Stromal cell of bone marrow (primary cell): ENCODE data around the gene FGF21.
"Not testable (repeated sequence)": the region's sequence is repeated elsewhere in the genome, so short reads cannot be mapped to it uniquely, and the experiment has no call there.

Source experiments
- DNase-seq: peaks from one replicate; pipeline ENCODE4 v3.0.0-alpha.2; 2012; ENCODE audit warnings: low read depth

Gene FGF21

DNA sequence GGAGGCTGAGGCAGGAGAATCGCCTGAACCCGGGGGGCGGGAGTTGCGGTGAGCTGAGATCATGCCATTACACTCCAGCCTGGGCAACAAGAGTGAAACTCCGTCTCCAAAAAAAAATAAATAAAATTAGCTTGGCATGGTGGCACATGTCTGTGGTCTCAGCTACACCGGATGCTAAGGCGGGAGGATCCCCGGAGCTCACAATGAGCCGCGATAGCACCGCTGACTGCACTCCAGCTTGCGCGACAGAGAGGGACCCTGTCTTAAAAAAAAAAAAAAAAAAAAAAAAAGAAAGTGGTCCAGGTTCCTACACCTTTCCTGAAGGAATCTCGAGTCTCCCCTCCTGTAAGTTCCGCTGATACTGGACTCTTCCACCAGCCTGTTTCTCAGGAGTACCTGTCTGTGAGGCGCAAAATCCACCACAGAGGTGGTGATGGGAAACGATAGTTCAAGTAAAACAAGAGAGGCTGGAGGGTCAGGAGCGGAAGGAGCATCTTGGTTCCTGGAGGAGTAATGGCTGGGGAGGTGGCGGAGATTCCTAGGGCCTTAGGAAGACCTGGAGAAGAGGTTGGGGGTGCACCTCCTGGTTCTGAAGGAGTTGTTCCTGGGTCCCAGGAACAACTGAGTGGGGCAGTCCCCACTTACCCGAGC, 3.4 kb upstream of the FGF21 start:
- no peak for DNase-seq

DNA sequence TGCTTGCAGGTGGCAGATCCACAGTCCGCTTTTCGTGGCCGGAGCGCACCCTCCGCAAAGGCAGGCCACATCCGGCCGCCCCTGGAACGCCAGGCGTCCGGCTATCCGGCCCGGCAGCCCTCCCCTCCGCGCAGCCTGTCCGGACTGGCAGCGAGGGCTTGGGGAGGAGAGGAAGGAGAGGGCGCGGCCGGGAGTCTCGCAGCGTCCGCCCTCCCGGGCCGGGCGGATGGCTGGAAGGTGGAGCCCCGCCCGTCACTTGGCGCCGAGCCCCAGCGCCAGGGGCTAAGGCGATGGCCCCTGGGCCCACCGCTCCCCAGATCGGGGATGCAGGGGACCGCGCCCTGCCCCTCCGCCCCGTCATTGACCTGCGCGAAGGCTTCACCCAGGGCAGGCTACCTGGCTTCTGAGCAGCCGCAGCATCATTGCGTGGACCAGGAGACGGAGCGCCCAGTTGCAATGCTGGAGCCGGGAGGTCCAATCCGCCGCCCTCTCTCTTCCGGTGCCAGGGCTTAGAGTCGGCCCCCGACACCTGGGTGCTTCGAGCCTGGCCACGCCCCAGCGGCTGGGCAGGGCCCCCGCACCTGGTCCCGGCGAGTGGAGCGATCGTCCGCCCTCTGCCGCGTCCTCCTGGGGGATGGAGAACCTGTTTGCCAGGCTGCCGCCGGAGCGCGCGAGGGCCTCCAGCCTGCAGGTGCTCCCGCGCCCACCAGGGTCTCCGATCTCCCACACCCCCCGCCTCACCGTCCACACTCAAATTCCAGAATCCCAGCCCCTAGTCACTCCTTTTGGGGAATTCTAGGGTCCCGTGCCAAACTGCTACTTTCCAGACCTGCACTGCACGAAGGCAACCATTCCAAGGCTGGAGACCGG, 2.6 kb upstream of the FGF21 start, which contains the start of gene FUT1:
Gene FUT1 (minus strand): TSS at position 146 of the 870 bp plus-strand sequence. CDS start 1,360 bp downstream, outside the sequence.
- DNase-seq, result no peak

DNA sequence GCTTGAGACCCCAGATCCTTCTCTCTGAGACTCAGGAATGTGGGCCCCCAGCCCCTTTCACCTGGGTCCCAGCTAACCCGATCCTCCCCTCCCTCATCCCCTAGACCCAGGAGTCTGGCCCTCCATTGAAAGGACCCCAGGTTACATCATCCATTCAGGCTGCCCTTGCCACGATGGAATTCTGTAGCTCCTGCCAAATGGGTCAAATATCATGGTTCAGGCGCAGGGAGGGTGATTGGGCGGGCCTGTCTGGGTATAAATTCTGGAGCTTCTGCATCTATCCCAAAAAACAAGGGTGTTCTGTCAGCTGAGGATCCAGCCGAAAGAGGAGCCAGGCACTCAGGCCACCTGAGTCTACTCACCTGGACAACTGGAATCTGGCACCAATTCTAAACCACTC, 463 bp downstream of the FGF21 start:
- DNase-seq, result no peak

DNA sequence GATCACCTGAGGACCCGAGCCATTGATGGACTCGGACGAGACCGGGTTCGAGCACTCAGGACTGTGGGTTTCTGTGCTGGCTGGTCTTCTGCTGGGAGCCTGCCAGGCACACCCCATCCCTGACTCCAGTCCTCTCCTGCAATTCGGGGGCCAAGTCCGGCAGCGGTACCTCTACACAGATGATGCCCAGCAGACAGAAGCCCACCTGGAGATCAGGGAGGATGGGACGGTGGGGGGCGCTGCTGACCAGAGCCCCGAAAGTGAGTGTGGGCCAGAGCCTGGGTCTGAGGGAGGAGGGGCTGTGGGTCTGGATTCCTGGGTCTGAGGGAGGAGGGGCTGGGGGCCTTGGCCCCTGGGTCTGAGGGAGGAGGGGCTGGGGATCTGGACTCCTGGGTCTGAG, 888 bp downstream of the FGF21 start:
- DNase-seq, result no peak

DNA sequence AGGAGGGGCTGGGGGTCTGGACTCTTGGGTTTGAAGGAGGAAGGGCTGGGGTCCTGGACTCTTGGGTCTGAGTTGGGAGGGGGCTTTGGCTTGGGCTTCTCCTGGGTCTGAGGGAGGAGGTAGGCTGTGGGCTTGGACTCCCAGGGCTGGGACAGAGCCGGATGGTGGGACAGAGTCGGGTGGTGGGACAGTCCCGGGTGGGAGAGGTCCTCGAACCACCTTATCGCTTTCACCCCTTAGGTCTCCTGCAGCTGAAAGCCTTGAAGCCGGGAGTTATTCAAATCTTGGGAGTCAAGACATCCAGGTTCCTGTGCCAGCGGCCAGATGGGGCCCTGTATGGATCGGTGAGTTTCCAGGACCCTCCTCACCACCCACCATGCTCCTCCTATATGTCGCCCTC, 1.4 kb downstream of the FGF21 start:
- no peak for DNase-seq

DNA sequence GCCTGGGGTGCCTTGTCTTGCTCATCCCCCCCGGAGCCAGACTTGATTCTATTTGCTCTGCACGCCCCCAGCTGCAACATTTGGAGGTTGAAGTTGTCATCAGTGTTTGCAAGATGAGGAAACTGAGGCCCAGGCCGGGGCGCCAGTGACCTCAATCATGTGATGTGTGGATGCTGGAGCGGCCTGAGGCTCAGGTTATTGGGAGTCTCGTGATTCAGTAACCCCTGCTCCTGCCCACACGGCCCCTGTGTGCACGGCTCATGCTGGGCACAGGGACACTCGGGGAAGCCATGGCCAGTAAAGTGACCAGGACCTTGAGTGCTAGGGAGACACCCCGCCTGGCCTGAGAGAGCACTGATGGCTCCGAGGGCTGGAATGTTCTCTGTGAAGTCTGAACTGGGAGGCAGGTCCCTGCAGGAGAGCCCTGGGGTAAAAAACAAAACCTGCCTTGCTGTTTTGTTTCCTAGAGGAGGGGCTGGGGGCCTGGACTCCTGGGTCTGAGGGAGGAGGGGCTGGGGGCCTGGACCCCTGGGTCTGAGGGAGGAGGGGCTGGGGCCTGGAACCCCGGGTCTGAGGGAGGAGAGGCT, 1.9 kb downstream of the FGF21 start:
- DNase-seq, result no peak

DNA sequence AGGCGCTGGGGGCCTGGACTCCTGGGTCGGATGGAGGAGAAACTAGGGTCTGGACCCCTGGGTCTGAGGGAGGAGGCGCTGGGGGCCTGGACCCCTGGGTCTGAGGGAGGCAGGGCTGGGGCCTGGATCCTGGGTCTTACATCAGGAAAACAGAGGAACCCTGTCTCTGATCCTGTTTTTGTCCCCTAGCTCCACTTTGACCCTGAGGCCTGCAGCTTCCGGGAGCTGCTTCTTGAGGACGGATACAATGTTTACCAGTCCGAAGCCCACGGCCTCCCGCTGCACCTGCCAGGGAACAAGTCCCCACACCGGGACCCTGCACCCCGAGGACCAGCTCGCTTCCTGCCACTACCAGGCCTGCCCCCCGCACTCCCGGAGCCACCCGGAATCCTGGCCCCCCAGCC, 2.4 kb downstream of the FGF21 start:
- DNase-seq, result no peak

DNA sequence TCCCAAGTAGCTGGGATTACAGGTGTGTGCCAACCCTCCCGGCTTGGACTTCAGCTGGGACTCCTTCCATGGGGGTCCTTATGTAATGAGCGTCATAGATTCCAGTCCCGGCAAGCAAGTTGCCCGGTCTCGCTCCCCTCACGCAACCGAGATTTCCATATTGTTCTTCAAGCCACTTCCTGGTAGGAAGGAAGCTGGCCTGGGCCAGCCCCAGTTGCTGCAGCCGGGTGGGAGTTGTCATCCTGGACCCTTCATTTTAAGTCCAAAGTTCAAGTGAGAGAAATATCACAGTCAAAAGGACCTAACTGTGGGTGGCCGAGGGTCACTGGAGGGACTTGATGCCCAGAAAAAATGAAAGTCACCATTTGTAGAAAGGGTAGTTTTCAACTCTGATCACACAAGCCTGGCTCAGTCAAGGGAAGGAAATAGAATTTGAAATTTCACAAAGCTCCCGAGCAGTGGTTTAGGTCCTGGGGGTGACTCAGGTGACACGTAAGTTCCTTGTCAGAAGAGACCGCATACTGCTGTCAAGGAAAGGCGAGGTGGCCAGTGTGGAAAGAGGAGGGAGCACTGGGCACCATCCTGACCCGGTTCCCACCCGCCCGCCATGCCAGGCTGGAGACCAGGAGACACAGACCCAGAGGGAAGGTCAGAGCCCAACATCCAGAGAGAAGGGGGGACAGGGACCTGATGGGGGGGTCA, 5.3 kb downstream of the FGF21 start:
- no peak for DNase-seq

DNA sequence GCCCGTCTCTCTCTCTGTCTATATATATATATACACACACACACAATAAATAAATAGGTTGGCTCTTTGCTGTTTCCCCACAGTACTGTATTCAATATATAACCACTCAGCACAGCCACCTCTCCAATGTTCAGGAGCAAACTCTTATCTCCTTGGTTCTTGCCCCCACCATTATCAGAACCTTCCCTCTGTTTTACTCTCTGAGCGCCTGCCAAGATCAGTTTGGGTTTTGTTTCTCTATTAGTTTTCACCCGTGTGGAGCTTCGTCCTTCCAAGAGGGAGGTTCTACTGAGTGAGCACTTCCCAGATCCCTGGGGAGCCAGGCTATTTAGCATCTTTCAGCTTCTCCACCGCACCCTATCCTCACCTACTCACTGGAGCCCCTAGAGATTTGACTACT, 10.5 kb downstream of the FGF21 start:
- not testable (repeated sequence) for DNase-seq

DNA sequence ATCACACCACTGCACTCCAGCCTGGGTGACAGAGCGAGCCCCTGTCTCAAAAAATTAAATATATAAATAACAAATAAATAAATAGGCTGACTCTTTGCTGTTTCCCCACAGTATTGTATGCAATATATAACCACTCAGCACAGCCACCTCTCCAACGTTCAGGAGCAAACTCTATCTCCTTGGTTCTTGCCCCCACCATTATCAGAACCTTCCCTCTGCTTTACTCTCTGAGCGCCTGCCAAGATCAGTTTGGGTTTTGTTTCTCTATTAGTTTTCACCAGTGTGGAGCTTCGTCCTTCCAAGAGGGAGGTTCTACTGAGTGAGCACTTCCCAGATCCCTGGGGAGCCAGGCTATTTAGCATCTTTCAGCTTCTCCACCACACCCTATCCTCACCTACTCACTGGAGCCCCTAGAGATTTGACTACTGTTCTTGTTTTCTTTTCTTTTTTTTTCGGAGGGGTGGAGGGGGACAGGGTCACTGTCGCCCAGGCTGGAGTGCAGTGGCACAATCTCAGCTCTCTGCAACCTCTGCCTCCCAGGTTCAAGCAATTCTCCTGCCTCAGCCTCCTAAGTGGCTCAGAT, 12.9 kb downstream of the FGF21 start:
- not testable (repeated sequence) for DNase-seq

DNA sequence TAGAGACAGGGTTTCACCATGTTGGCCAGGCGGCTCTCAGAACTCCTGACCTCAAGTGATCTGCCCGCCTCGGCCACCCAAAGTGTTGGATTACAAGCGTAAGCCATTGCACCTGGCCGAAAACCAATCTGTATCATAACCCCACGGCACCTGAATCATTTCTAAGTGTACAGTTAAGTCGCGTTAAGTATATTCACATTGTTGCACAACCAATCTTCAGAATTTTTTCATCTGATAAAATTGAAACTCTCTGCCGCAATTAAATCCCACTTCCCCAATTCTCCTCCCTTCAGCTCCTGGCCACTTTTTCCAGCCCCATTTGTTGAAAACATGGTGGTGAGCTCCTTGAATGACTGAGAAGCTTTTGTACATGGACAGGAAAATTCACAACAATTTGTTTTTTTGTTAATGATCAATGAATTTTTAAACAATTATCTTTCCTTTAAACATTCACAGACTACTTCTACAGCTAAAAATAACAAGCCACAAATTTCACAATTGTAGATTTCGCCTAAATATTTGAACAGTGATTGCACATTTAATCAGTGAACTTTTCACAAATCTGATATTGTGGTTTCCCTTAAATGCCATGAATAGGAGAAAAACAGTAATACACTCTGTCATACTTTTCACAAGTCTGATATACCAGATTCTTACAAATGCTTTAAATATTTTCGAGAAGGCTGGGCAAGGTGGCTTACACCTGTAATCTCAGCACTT, 13.8 kb downstream of the FGF21 start:
- no peak for DNase-seq

DNA sequence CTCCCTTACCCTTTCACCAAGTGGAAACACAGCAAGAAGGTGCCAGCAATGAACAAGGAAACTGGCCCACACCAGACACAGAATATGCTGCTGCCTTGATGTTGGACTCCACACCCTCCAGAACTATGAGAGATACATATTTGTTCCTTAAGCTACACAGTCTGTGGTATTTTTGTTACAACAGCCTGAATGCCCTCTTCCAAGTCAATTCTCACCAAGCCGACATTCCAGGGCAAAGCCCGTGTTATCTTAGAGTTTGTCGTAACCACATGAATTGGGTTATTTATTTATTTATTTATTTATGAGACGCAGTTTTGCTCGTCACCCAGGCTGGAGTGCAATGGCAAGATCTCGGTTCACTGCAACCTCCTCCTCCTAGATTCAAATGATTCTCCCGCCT, 14.9 kb downstream of the FGF21 start:
- DNase-seq, result peak; percentile 36

DNA sequence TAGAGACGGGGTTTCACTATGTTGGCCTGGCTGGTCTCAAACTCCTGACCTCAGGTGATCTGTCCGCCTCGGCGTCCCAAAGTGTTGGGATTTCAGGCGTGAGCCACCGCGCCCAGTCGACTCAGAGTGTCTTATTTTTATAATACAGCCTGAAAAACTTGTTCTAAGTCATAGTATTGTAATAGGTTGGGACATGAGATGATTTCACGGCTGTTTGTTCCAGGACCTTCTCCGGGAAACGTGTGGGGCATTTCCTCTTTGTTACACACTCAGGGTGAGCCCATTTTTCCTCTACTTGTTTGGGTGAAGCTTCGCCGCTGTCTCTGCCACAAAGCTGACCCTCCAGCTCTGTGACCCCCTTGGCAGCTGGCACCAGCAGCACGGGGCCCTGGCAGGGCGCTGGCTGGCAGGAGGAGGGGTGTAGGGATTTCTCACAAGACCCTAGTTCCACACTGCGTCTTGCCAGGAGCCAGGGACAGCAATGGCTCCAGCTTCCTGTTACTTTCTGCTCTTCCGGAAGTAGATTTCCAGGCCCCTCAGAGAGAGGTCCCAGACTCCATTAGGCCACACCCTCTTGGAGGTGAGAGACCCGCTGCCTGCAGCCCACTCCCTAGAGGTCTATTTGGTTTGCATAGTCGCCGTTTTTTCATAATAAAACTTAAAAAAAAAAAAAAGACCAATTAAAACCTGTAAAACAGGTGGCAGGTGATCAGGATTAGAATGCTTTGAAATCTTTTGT, 15.6 kb downstream of the FGF21 start:
- no peak for DNase-seq

DNA sequence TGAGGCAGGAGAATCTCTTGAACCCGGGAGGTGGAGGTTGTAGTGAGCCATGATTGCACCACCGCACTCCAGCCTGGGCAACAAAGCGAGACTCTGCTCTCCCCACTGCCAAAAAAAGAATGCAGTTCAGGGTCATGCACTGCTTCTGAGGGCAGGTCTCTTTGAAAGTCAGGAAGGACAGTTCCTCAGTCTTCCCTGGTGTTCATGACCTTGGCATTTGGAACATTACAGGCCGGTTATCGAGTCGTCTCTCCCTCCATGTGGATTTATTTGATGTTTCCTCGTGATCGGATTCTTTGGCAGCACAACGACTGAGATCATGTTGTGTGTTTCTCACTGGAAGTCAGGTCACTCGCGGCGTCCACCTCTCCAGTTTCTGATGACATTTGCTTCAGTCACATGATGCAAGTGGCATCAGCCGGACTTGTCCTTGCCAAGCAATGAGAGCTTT, 17.2 kb downstream of the FGF21 start:
- no peak for DNase-seq

DNA sequence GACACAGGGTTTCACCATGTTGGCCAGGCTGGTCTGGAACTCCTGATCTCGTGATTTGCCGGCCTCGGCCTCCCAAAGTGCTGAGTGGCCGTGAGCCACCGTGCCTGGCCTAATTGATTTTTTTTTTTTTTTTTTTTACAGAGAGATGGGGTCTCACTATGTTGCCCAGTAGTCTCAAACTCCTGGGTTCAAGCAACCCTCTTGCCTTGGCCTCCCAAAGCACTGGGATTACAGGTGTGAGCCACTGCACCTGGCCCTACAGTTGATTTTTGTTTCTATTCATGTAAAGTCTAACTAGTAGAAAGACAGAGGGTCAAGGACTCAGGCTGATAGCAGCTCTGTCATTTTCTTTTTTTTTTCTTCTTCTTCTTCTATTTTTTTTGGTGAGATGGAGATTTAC, 21.8 kb downstream of the FGF21 start:
- DNase-seq, result no peak

DNA sequence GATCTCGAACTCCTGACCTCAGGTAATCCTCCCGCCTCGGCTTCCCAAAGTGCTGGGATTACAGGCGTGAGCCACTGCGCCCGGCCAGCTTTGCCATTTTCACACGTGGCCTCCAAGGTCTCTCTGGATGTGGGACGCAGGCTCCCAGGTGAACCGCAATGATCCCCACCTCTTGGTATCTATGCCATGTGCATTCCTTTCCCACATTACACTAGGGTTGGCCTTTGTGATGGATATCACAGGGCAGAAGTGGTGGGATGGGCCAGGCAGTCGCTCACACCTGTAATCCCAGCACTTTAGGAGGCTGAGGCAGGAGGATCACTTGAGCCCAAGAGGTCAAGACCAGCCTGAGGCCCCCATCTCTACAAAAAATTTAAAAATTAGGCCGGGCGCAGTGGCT, 22.4 kb downstream of the FGF21 start:
- DNase-seq, result no peak

DNA sequence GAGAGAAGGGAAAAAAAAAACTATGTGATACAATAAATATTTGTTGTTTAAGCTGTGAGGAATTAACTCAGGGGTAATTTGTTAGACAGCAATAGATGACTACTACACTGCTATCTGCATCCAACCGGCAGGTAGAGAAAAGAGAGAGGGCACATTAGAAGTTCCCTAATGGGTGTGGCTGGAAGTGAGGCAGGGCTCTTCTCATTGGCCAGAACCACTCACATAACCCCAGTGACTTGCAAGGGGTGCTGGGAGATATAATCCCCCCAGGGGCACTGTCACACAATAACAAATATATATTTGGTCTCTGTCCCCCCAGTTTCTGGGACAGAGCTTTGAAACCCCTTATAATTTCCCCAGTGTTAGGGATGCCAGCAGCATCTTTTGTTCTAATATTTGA, 24.3 kb downstream of the FGF21 start:
- no peak for DNase-seq

DNA sequence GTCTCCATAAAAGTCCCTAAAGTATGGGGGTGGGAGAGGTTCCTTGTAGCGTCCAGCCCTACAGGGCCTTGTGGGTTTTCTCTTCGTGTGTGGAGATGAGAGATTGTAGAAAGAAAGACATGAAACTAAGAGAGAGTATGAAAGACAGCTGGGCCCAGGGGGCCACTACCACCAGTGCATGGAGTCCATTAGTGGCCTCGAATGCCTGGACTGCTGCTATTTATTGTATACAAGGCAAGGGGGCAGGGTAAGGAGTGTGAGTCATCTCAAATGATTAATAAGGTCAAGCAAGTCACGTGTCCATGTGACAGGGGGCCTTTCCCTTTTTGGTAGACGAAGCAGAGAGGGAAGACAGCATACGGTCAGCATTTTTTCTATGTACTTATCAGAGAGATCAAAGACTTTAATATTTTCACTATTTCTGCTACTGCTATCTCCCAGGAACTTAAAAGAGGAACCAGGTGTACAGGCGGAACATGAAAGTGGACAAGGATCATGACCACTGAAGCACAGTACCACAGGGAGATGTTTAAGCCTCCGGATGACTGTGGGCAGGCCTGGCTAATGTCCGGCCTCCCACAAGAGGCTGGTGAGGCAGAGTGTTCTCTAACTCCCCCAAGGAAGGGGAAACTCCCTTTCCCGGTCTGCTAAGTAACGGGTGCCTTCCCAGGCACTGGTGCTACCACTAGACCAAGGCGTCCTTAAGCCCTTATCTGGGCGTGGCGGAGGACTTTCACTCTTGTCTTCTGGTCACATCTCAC, 25.5 kb downstream of the FGF21 start:
- no peak for DNase-seq

DNA sequence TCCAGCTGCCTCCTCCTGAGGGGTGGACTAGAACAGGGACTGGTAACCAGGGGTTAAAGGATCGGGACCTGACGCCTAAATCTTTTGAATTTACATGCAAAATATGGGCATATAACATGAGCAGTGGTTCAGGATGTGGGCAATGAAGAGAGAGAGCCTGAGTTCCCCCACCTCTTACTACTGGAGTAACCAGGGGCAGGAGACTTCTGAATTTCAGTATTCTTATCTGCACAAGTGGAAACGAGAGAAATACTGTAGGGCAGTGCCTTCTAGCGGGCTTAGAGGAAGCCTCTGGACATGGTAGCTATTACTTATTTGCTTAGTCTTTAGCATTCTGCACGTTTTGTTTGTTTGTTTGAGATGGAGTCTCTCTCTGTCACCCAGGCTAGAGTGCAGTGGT, 29.2 kb downstream of the FGF21 start:
- DNase-seq, result no peak

DNA sequence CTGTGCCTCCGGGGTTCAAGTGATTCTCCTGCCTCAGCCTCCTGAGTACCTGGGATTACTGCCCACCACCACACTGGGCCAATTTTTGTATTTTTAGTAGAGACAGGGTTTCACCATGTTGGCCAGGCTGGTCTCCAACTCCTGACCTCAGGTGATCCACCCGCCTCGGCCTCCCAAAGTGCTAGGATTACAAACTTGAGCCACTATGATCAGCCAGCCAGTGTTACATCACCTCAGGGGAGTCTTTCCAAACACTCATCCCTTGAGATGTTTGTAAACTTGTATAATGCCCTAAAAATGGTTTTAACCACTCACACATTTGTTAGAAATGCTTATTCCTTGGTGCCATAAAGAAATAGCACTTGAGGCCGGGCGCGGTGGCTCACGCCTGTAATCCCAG, 31.1 kb downstream of the FGF21 start:
- not testable (repeated sequence) for DNase-seq
